Activated CD4-positive, alpha-beta T cell treated with anti-CD3 and anti-CD28 coated beads for 36 hours (primary cell): Measurements from ENCODE around the gene SPIB. TPM values are rescaled to one million over a fixed set of nuclear protein-coding genes. Genes with fewer than 3 reads are reported as not detected.
"Not testable (repeated sequence)": the region's sequence is repeated elsewhere in the genome, so short reads cannot be mapped to it uniquely, and the experiment has no call there.

Source experiments
- ATAC-seq: fragments of 200-7000 bp; cut with Tn5 transposase; one replicate; pipeline ENCODE4 v1.10.0; 2021; ENCODE audit warnings: mild to moderate bottlenecking, moderate library complexity
- CTCF ChIA-PET: fragments of 350-600 bp; sonication (Branson Sonifier 250); formaldehyde crosslinking; loops from one replicate; lab custom pipeline; 2021; ENCODE audit warnings: antibody characterized with exemption; lab: Charles Lee
- POLR2A ChIA-PET: fragments of 350-600 bp; sonication (Branson Sonifier 250); formaldehyde crosslinking; loops from one replicate; lab custom pipeline; 2021; ENCODE audit warnings: antibody characterized with exemption, inconsistent platforms; lab: Charles Lee
- DNase-seq: peaks from one replicate; pipeline ENCODE4 v3.0.0-alpha.2; 2020
- H3K27ac Mint-ChIP-seq: one replicate; pipeline ENCODE4 v1.8.0; 2021; ENCODE audit warnings: mixed read lengths
- H3K27me3 Mint-ChIP-seq: one replicate; pipeline ENCODE4 v1.8.0; 2021; ENCODE audit warnings: mixed read lengths
- H3K36me3 Mint-ChIP-seq: one replicate; pipeline ENCODE4 v1.8.0; 2021; ENCODE audit warnings: low read depth, mixed read lengths
- H3K4me1 Mint-ChIP-seq: one replicate; pipeline ENCODE4 v1.8.0; 2021; ENCODE audit warnings: mixed read lengths
- H3K4me3 Mint-ChIP-seq: one replicate; pipeline ENCODE4 v1.8.0; 2021; ENCODE audit warnings: mild to moderate bottlenecking, moderate library complexity, mixed read lengths
- H3K9me3 Mint-ChIP-seq: one replicate; pipeline ENCODE4 v1.8.0; 2021; ENCODE audit warnings: low read depth, mixed read lengths
- intact Hi-C, 2 experiments: fragments of 100-400 bp; cut with DNase I in 1 of 2; cut with micrococcal nuclease in 1 of 2; formaldehyde crosslinking; loops; one replicate each; pipeline versions ENCODE4 v1.14.2 to v1.15.1; 2022 to 2024; cut with DNase I, micrococcal nuclease
- total RNA-seq, 2 experiments: library from RNA; stranded (reverse); gene quantifications; one replicate each; pipeline ENCODE4 v1.2.3, GENCODE V29; 2021

Gene SPIB
- total RNA-seq, 2 experiments from 2014 or later = 0.33 to 0.50 TPM

- Mint-ChIP-seq H3K27ac (no peak overlapping the region), H3K4me3 (no peak overlapping the region), H3K27me3 (peaks cover 20% of the 10 kb centered on the region), H3K4me1 (peaks cover 16% of the 10 kb centered on the region), H3K36me3 (no peaks in the 10 kb centered on the region), H3K9me3 (no peaks in the 10 kb centered on the region)
- DNase-seq (no peak), ATAC-seq (no peak)
- CTCF ChIA-PET = interaction anchor here (0.6 to 1.2 kb wide), 4 partner anchors 10 to 208 kb away, joined by 3 to 5 read pairs (median 4); partner anchors contain the start of gene JOSD2
- intact Hi-C loops = no loop called here
- POLR2A ChIA-PET = no interaction called here
These were observed 44.2 kb downstream of the SPIB start for GRCh38 chr19:50462970-50463369.

GRCh38 chr19:50464348-50464747 lies 45.6 kb downstream of the SPIB start:
- CTCF ChIA-PET = no interaction called here
- H3K9me3 Mint-ChIP-seq = no peaks in the 10 kb centered on the region
- peaks cover 17% of the 10 kb centered on the region for H3K27me3 Mint-ChIP-seq
- H3K4me1 Mint-ChIP-seq = peaks cover 16% of the 10 kb centered on the region
- H3K4me3 Mint-ChIP-seq = no peak overlapping the region
- POLR2A ChIA-PET = no interaction called here
- intact Hi-C loops = no loop called here
- ATAC-seq = no peak
- H3K27ac Mint-ChIP-seq = no peak overlapping the region
- no peaks in the 10 kb centered on the region for H3K36me3 Mint-ChIP-seq
- no peak for DNase-seq

GRCh38 chr19:50465000-50465399 lies 46.3 kb downstream of the SPIB start:
- H3K9me3 Mint-ChIP-seq = no peaks in the 10 kb centered on the region
- no peak for DNase-seq
- H3K27ac Mint-ChIP-seq = no peak overlapping the region
- CTCF ChIA-PET = no interaction called here
- peaks cover 18% of the 10 kb centered on the region for H3K27me3 Mint-ChIP-seq
- no peak overlapping the region for H3K4me3 Mint-ChIP-seq
- ATAC-seq = no peak
- peaks cover 11% of the 10 kb centered on the region for H3K4me1 Mint-ChIP-seq
- no peaks in the 10 kb centered on the region for H3K36me3 Mint-ChIP-seq
- POLR2A ChIA-PET = no interaction called here
- intact Hi-C loops = no loop called here

GRCh38 chr19:50465986-50466705 lies 47.4 kb downstream of the SPIB start:
- peaks cover 3% of the 10 kb centered on the region for H3K4me1 Mint-ChIP-seq
- H3K27ac Mint-ChIP-seq = no peak overlapping the region
- ChIA-PET POLR2A (no interaction called here), CTCF (interaction anchor here (1.2 kb wide), 1 partner anchor 91 kb away, joined by 3 read pairs; no protein-coding TSS in a partner anchor)
- H3K36me3 Mint-ChIP-seq = no peaks in the 10 kb centered on the region
- ATAC-seq (no peak), DNase-seq (no peak)
- intact Hi-C loops = no loop called here
- no peaks in the 10 kb centered on the region for H3K9me3 Mint-ChIP-seq
- H3K27me3 Mint-ChIP-seq = peaks cover 12% of the 10 kb centered on the region
- no peak overlapping the region for H3K4me3 Mint-ChIP-seq

- CTCF ChIA-PET = interaction anchor here (1.2 kb wide), 1 partner anchor 92 kb away, joined by 3 read pairs; no protein-coding TSS in a partner anchor
- intact Hi-C loops = no loop called here
These were observed 47.9 kb downstream of the SPIB start for GRCh38 chr19:50466706-50467039.

GRCh38 chr19:50467566-50467965 lies 48.8 kb downstream of the SPIB start:
- Mint-ChIP-seq H3K27me3 (peaks cover 8% of the 10 kb centered on the region), H3K27ac (no peak overlapping the region), H3K9me3 (no peaks in the 10 kb centered on the region), H3K4me1 (no peaks in the 10 kb centered on the region), H3K36me3 (no peaks in the 10 kb centered on the region), H3K4me3 (no peak overlapping the region)
- ChIA-PET CTCF (interaction anchor here (1.1 to 1.2 kb wide), 2 partner anchors 44 to 92 kb away, joined by 3 read pairs; partner anchors contain the start of gene JOSD2), POLR2A (no interaction called here)
- no peak for ATAC-seq
- intact Hi-C loops = no loop called here
- no peak for DNase-seq

More at GRCh38 chr19:50466706-50467039, 47.9 kb downstream of the SPIB start:
- H3K4me3 Mint-ChIP-seq = no peak overlapping the region
- H3K27me3 Mint-ChIP-seq = peaks cover 8% of the 10 kb centered on the region
- H3K27ac Mint-ChIP-seq = no peak overlapping the region
- no peak for DNase-seq
- H3K36me3 Mint-ChIP-seq = no peaks in the 10 kb centered on the region
- ATAC-seq = no peak
- POLR2A ChIA-PET = no interaction called here
- H3K4me1 Mint-ChIP-seq = no peaks in the 10 kb centered on the region
- no peaks in the 10 kb centered on the region for H3K9me3 Mint-ChIP-seq

- H3K9me3 Mint-ChIP-seq = no peaks in the 10 kb centered on the region
- ChIA-PET CTCF (interaction anchor here (0.6 kb wide), 1 partner anchor 25 kb away, joined by 3 read pairs; no protein-coding TSS in a partner anchor), POLR2A (no interaction called here)
- intact Hi-C loops = no loop called here
- no peak overlapping the region for H3K27ac Mint-ChIP-seq
- H3K27me3 Mint-ChIP-seq = peaks cover 5% of the 10 kb centered on the region
- no peaks in the 10 kb centered on the region for H3K4me1 Mint-ChIP-seq
- no peaks in the 10 kb centered on the region for H3K36me3 Mint-ChIP-seq
- DNase-seq (no peak), ATAC-seq (no peak)
- no peak overlapping the region for H3K4me3 Mint-ChIP-seq
These were observed 50.1 kb downstream of the SPIB start for GRCh38 chr19:50468818-50469217.

GRCh38 chr19:50473336-50473735 lies 54.6 kb downstream of the SPIB start:
- H3K27me3 Mint-ChIP-seq, intact Hi-C loops, ATAC-seq, POLR2A ChIA-PET, H3K27ac Mint-ChIP-seq, H3K9me3 Mint-ChIP-seq, DNase-seq, H3K4me3 Mint-ChIP-seq: not testable (repeated sequence)
- Mint-ChIP-seq H3K4me1 (peaks cover 14% of the 10 kb centered on the region), H3K36me3 (peaks cover 10% of the 10 kb centered on the region)
- CTCF ChIA-PET = interaction anchor here (0.5 kb wide), 2 partner anchors 13 to 16 kb away, joined by 3 to 4 read pairs; no protein-coding TSS in a partner anchor

GRCh38 chr19:50475101-50475568 lies 56.4 kb downstream of the SPIB start:
- peaks cover 20% of the 10 kb centered on the region for H3K36me3 Mint-ChIP-seq
- no peaks in the 10 kb centered on the region for H3K27me3 Mint-ChIP-seq
- no peak for ATAC-seq
- no peaks in the 10 kb centered on the region for H3K9me3 Mint-ChIP-seq
- no peak for DNase-seq
- peaks cover 18% of the 10 kb centered on the region for H3K4me1 Mint-ChIP-seq
- ChIA-PET CTCF (no interaction called here), POLR2A (no interaction called here)
- intact Hi-C loops = no loop called here
- peak overlapping the region; percentile 71 for H3K27ac Mint-ChIP-seq
- H3K4me3 Mint-ChIP-seq = peak overlapping the region; percentile 45

GRCh38 chr19:50475736-50476223 lies 57.0 kb downstream of the SPIB start:
- peak overlapping the region; percentile 90 for H3K4me3 Mint-ChIP-seq
- H3K4me1 Mint-ChIP-seq = peaks cover 18% of the 10 kb centered on the region
- intact Hi-C loops = loop anchor here (1.0 kb wide), 9 partner anchors 36 to 329 kb away; partner anchors contain the start of genes JOSD2 (in 2 of the 2), NR1H2 (in 1 of the 2) and POLD1 (in 1 of the 2)
- ATAC-seq = no peak
- DNase-seq = no peak
- H3K27ac Mint-ChIP-seq = peak overlapping the region; percentile 71
- H3K27me3 Mint-ChIP-seq = no peaks in the 10 kb centered on the region
- no peaks in the 10 kb centered on the region for H3K9me3 Mint-ChIP-seq
- CTCF ChIA-PET = no interaction called here
- POLR2A ChIA-PET = no interaction called here
- peaks cover 20% of the 10 kb centered on the region for H3K36me3 Mint-ChIP-seq

- Mint-ChIP-seq H3K36me3 (peaks cover 20% of the 10 kb centered on the region), H3K4me3 (peak within 1 kb of the TSS; percentile 90), H3K4me1 (peaks cover 18% of the 10 kb centered on the region), H3K27ac (peak within 1 kb of the TSS; percentile 84), H3K9me3 (no peaks in the 10 kb centered on the region), H3K27me3 (no peaks in the 10 kb centered on the region)
- DNase-seq (peak; percentile 98), ATAC-seq (peak; percentile 98)
- ChIA-PET CTCF (no interaction called here), POLR2A (no interaction called here)
- intact Hi-C loops = loop anchor here (1.0 kb wide), 9 partner anchors 35 to 328 kb away; partner anchors contain the start of genes JOSD2 (in 2 of the 2), NR1H2 (in 1 of the 2) and POLD1 (in 1 of the 2)
These were observed 57.6 kb downstream of the SPIB start, which contains the start of the genes EMC10 and GARIN5A for GRCh38 chr19:50476224-50476906. Gene EMC10, plus strand, starts transcription at chr19:50476507. Its CDS starts 38 bp downstream, at chr19:50476545. Gene GARIN5A, minus strand, starts transcription at chr19:50476848. Its CDS starts 460 bp downstream, at chr19:50476388.
